HepG2 (cell line): ENCODE results near the gene DENND4C. TPM values are rescaled to one million over a fixed set of nuclear protein-coding genes. Genes with fewer than 3 reads are reported as not detected.

Experiments used
- ATAC-seq: fragments of 200-7000 bp; cut with Tn5 transposase; 3 replicates; pipeline ENCODE4 v1.9.1; 2020; ENCODE audit warnings: mild to moderate bottlenecking, moderate library complexity
- BruUV-seq: library from RNA; stranded (reverse); fragments of 400-500 nt; replicated peaks from 2 replicates; lab custom pipeline; 2021; lab: Mats Ljungman, UMichigan
- CTCF ChIA-PET: fragments of 300-600 bp; formaldehyde crosslinking; extraction: SDS; loops from one replicate; lab custom pipeline; 2021; ENCODE audit warnings: low total read pairs, inconsistent platforms, low intra/inter-chr PET ratio; lab: Yijun Ruan, JAX
- POLR2A ChIA-PET: fragments of 350-600 bp; sonication (Branson Sonifier 250); formaldehyde crosslinking; loops from one replicate; lab custom pipeline; 2020; ENCODE audit warnings: antibody characterized with exemption, inconsistent platforms; lab: Yijun Ruan, JAX
- DNase-seq: peaks from one replicate; pipeline ENCODE4 v3.0.0-alpha.2; 2015; ENCODE audit warnings: low spot score
- FAIRE-seq: peaks from 3 replicates; lab custom pipeline; 2011; peaks lifted over from hg19 to GRCh38; lab: Jason Lieb, UNC
- H2AFZ ChIP-seq: one replicate; pipeline ENCODE4 v1.6.1; 2011; ENCODE audit warnings: low read length, inconsistent platforms
- H3K27ac ChIP-seq: fragments of 300-600 bp; 3 replicates; pipeline ENCODE4 v1.8.0; 2011; ENCODE audit warnings: mixed run types, mild to moderate bottlenecking, mixed read lengths, low read length, inconsistent platforms; ENCODE audit not compliant: insufficient read depth; ENCODE audit errors: extremely low read length
- H3K27me3 ChIP-seq, 2 experiments: fragments of 200-600 bp in 1 of 2; 2 replicates in 1 of 2; 3 replicates in 1 of 2; pipeline versions ENCODE4 v1.6.0 to v1.8.0; 2011; ENCODE audit warnings: low read length in 2 of 2, mild to moderate bottlenecking in 2 of 2, moderate library complexity in 2 of 2, inconsistent platforms in 1 of 2; ENCODE audit not compliant: insufficient read depth in 2 of 2, control insufficient read depth in 1 of 2
- H3K36me3 ChIP-seq, 2 experiments: fragments of 200-600 bp in 1 of 2; replicated peaks in 1 of 2; 2 replicates in 1 of 2; 3 replicates in 1 of 2; pipeline versions ENCODE4 v1.5.1 to v1.8.0; 2011; ENCODE audit warnings: low read length in 2 of 2, inconsistent platforms in 1 of 2; ENCODE audit not compliant: insufficient read depth in 2 of 2, control insufficient read depth in 1 of 2
- H3K4me1 ChIP-seq: 2 replicates; pipeline ENCODE4 v1.5.1; 2012; ENCODE audit warnings: low read length, inconsistent platforms; ENCODE audit not compliant: insufficient read depth
- H3K4me2 ChIP-seq: 2 replicates; pipeline ENCODE4 v1.6.0; 2011; ENCODE audit warnings: low read depth, low read length, inconsistent platforms
- H3K4me3 ChIP-seq, 3 experiments: fragments of 200-600 bp in 1 of 3; sonication (generic), shearing (Covaris generic) in 1 of 3; replicated peaks in 1 of 3; 2 replicates each; pipeline ENCODE4 v1.5.1; 2011 to 2016; ENCODE audit warnings: low read length in 3 of 3, inconsistent platforms in 2 of 3, low read depth in 2 of 3, mild to moderate bottlenecking in 2 of 3, control low read depth in 1 of 3, mixed read lengths in 1 of 3; ENCODE audit not compliant: insufficient read depth in 1 of 3
- H3K79me2 ChIP-seq: one replicate; pipeline ENCODE4 v1.6.1; 2011; ENCODE audit warnings: low read length, inconsistent platforms; ENCODE audit not compliant: insufficient read depth
- H3K9ac ChIP-seq: 2 replicates; pipeline ENCODE4 v1.6.0; 2011; ENCODE audit warnings: mild to moderate bottlenecking, low read depth, low read length, inconsistent platforms; ENCODE audit not compliant: insufficient read depth
- H3K9me3 ChIP-seq: 2 replicates; pipeline ENCODE4 v1.5.1; 2012; ENCODE audit warnings: mild to moderate bottlenecking, low read length
- H4K20me1 ChIP-seq: 2 replicates; pipeline ENCODE4 v1.6.0; 2011; ENCODE audit warnings: inconsistent platforms, mild to moderate bottlenecking, low read length, moderate library complexity; ENCODE audit not compliant: insufficient read depth
- ARHGAP35 ChIP-seq: sonication (generic); formaldehyde crosslinking; IDR thresholded peaks from 2 replicates; pipeline ENCODE4 v1.9.0; 2022; ENCODE audit warnings: mild to moderate bottlenecking, inconsistent platforms, moderate library complexity, missing genetic modification reagents, borderline replicate concordance
- IKZF5 ChIP-seq: IDR thresholded peaks from 2 replicates; pipeline ENCODE4 v1.6.1; 2018; ENCODE audit warnings: missing genetic modification reagents, mild to moderate bottlenecking, missing compliant biosample characterization
- MYC ChIP-seq: sonication (generic); formaldehyde crosslinking; IDR thresholded peaks from 2 replicates; pipeline ENCODE4 v1.9.0; 2021; ENCODE audit warnings: missing genetic modification reagents, borderline replicate concordance
- PHF8 ChIP-seq: sonication (generic); formaldehyde crosslinking; IDR thresholded peaks from 2 replicates; pipeline ENCODE4 v1.5.0; 2020; ENCODE audit warnings: missing genetic modification reagents
- TRIM24 ChIP-seq: sonication (generic); formaldehyde crosslinking; IDR thresholded peaks from 2 replicates; pipeline ENCODE4 v1.8.0; 2022; ENCODE audit warnings: mild to moderate bottlenecking, missing genetic modification reagents
- ZNF549 ChIP-seq: sonication (generic); formaldehyde crosslinking; IDR thresholded peaks from 2 replicates; pipeline ENCODE4 v1.5.0; 2020; ENCODE audit warnings: missing genetic modification reagents
- WGBS: methylation state at CpG from one replicate; pipeline ENCODE4 v1.1.6; 2017; ENCODE audit warnings: low lambda C conversion rate; 5-methylcytosine and 5-hydroxymethylcytosine counted together
- in situ Hi-C: cut with HindIII; loops from 2 replicates; pipeline ENCODE4 v1.10.0; 2017; ENCODE audit warnings: low pct_unique_long_range_greater_than_20kb; ENCODE audit not compliant: extremely low pct_ligation_motif_present
- intact Hi-C: fragments of 100-400 bp; cut with micrococcal nuclease; formaldehyde crosslinking; loops from one replicate; pipeline ENCODE4 v1.10.0; 2022; ENCODE audit not compliant: unreplicated experiment
- polyA plus RNA-seq, 8 experiments: library from polyadenylated mRNA; depleted of rRNA in 3 of 8; stranded (reverse) in 7 of 8; unstranded in 1 of 8; fragments of >200 nt; fragmentation: Illumina TruSeq in 4 of 8; extraction: Trizol in 4 of 8; gene quantifications; 2 replicates each; pipeline versions ENCODE4 v1.2.1 to v1.2.3, GENCODE V29; 2011 to 2016; ENCODE audit warnings: low read depth in 4 of 8, missing spikeins in 1 of 8, mixed read lengths in 1 of 8; ENCODE audit not compliant: insufficient read depth in 1 of 8
- total RNA-seq, 5 experiments: library from RNA; depleted of rRNA; stranded (reverse); fragments of >200 nt; fragmentation: Illumina TruSeq; extraction: Trizol; gene quantifications; 2 replicates each; pipeline ENCODE4 v1.2.3, GENCODE V29; 2016; ENCODE audit warnings: low read depth in 1 of 5
- TF ChIP-seq, protein P1 (sequence below): fragments of 450-650 bp; IDR thresholded peaks from 2 replicates; pipeline ENCODE4 v1.6.1; 2016
- TF ChIP-seq, protein P2 (sequence below): fragments of 450-650 bp; IDR thresholded peaks from 2 replicates; pipeline ENCODE4 v1.6.1; 2017; ENCODE audit warnings: mild to moderate bottlenecking

The DENND4C gene
- total and polyA plus RNA-seq, 2 of the 13 experiments (the other 11 are each of a cell fraction or from before 2014, with no cell fraction given) = 19.1 to 27.2 TPM

DNA sequence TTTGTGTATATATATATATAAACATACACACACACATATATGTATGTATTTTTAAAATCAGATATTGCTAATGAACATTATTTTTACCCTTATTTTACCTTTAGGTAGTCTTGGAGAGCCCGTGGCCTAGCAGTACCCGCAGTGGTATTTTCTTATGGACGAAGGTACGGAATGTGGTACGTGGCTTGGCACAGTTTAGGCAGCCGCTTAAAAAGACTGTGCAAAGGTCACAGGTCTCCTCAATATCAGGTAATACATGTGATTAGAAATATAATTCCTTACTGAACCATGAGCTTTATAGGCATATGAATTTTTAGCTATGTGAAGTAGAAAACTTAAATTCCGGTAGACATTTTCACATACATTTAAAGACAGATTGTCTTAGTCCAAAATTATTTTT is 105.7 kb downstream of the DENND4C start:
- POLR2A ChIA-PET = no interaction called here
- TF ChIP-seq ARHGAP35 (no peak), MYC (CRISPR knock-in tag) (no peak), PHF8 (no peak), ZNF549 (CRISPR knock-in tag) (no peak), IKZF5 (no peak), TRIM24 (CRISPR knock-in tag) (no peak)
- TF ChIP-seq, protein P1, sequence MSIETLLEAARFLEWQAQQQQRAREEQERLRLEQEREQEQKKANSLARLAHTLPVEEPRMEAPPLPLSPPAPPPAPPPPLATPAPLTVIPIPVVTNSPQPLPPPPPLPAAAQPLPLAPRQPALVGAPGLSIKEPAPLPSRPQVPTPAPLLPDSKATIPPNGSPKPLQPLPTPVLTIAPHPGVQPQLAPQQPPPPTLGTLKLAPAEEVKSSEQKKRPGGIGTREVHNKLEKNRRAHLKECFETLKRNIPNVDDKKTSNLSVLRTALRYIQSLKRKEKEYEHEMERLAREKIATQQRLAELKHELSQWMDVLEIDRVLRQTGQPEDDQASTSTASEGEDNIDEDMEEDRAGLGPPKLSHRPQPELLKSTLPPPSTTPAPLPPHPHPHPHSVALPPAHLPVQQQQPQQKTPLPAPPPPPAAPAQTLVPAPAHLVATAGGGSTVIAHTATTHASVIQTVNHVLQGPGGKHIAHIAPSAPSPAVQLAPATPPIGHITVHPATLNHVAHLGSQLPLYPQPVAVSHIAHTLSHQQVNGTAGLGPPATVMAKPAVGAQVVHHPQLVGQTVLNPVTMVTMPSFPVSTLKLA = no peak
- TF ChIP-seq, protein P2, sequence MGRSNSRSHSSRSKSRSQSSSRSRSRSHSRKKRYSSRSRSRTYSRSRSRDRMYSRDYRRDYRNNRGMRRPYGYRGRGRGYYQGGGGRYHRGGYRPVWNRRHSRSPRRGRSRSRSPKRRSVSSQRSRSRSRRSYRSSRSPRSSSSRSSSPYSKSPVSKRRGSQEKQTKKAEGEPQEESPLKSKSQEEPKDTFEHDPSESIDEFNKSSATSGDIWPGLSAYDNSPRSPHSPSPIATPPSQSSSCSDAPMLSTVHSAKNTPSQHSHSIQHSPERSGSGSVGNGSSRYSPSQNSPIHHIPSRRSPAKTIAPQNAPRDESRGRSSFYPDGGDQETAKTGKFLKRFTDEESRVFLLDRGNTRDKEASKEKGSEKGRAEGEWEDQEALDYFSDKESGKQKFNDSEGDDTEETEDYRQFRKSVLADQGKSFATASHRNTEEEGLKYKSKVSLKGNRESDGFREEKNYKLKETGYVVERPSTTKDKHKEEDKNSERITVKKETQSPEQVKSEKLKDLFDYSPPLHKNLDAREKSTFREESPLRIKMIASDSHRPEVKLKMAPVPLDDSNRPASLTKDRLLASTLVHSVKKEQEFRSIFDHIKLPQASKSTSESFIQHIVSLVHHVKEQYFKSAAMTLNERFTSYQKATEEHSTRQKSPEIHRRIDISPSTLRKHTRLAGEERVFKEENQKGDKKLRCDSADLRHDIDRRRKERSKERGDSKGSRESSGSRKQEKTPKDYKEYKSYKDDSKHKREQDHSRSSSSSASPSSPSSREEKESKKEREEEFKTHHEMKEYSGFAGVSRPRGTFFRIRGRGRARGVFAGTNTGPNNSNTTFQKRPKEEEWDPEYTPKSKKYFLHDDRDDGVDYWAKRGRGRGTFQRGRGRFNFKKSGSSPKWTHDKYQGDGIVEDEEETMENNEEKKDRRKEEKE = no peak
- FAIRE-seq (no peak), DNase-seq (no peak), ATAC-seq (no peak)
- Histone ChIP-seq H3K4me1 (no peaks in the 10 kb centered on the region; the same call in 1 of the 2 replicates), H3K9ac (no peak overlapping the region), H2AFZ (no peak overlapping the region), H3K27ac (no peak overlapping the region), H3K36me3 (peaks cover 3 to 41% of the 10 kb centered on the region in 2 experiments; a peak in 4 of 5 replicates), H3K27me3 (no peaks in the 10 kb centered on the region), H3K79me2 (no peaks in the 10 kb centered on the region), H3K4me2 (no peak overlapping the region), H3K4me3 (no peak overlapping the region), H4K20me1 (no peaks in the 10 kb centered on the region), H3K9me3 (no peaks in the 10 kb centered on the region)
- no TSS peak for BruUV-seq
- WGBS = 99% methylated on average over 7 of the region's 7 CpGs
- in situ Hi-C loops = no loop called here
- intact Hi-C loops = no loop called here
- CTCF ChIA-PET = no interaction called here
